Fibroblast of the aortic adventitia (primary cell): Measurements from ENCODE around the gene KMT2A. TPM values are rescaled to one million over a fixed set of nuclear protein-coding genes. Genes with fewer than 3 reads are reported as not detected.

Experiments used
- DNase-seq: peaks from one replicate; pipeline ENCODE4 v3.0.0-alpha.2; 2010; ENCODE audit warnings: low read depth
- H3K4me3 ChIP-seq: 2 replicates; pipeline ENCODE4 v1.5.1; 2011; ENCODE audit warnings: low read depth, mild to moderate bottlenecking, control low read depth, low read length, moderate library complexity
- CTCF ChIP-seq: IDR thresholded peaks from 2 replicates; pipeline ENCODE4 v1.5.1; 2011; ENCODE audit warnings: mild to moderate bottlenecking, low read length, control low read depth, inconsistent platforms; ENCODE audit not compliant: insufficient read depth
- total RNA-seq: library from RNA; depleted of rRNA; stranded (reverse); fragments of >200 nt; gene quantifications from 2 replicates; pipeline ENCODE4 v1.2.3, GENCODE V29; 2012; ENCODE audit warnings: low replicate concordance

KMT2A gene
- total RNA-seq, 1 donor: 49.8 TPM

DNA sequence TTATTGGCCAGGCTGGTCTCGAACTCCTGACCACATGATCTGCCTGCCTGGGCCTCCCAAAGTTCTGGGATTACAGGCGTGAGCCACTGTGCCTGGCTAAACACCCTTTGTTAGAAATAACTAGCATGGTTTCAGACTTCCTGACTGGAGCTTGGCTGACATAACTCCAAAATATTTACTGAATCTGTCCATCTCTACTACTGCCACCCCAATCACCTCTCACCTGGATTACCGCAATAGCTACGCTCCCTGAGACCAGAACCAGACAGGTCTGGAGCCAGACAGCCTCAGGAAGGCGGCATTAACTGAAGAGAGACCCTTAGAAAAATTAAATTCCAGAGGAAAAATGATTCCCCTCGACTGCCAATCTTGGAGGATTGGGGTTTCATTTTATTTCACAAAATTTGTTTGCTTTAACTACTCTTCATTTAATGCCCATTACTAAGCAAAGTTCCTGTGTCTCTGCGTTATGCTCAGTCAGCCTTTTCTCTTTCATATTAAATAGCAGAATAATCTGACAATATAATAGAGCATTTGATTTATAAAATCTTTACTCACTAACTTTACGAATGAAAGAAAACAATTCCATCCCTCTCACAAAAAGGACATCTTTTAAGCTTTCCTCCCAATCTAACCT, 107.8 kb downstream of the KMT2A start:
- no peak for TF ChIP-seq CTCF
- DNase-seq: no peak
- no peak overlapping the region for H3K4me3 ChIP-seq

- TF ChIP-seq CTCF: no peak
- no peak overlapping the region for H3K4me3 ChIP-seq
- DNase-seq: no peak
Measured at GRCh38 chr11:118544647-118545010, 108.3 kb downstream of the KMT2A start.

DNA sequence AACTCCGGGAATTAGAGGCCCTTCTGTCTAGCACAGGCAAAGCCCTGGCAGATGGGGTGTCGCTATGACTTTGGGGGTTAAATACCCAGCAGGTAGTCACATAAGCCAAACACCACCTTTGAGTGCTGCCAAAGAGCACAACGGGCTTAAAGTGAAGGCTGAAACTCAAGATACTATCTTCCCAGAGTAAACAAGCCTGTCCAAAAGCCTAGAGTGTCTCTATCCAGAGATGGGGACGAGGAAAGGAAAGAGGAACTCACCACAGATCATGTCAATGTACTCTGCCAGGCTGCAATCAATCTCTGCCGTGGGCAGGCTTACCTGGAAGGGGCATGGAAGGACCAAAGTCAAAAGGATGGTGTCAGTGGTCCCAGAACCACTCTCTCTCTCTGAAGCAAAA, 109.2 kb downstream of the KMT2A start:
- TF ChIP-seq CTCF: no peak
- no peak overlapping the region for H3K4me3 ChIP-seq
- no peak for DNase-seq

DNA sequence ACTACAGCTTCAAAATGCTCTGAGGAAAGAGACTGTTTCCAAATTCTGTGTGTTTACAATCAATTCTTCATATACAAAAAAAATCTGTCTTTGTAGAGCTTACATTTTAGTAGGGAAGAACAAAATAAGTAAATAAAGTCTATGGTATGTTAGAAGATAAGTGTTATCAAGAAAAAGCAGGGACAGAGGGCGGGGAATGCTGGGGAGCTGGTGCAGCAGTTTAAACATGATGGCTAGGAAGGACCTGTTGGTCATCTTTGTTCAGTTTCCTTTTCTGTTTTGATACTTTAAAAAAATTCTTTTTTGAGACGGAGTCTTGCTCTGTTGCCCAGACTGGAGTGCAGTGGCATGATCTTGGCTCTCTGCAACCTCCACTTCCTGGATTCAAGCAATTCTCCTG, 110.8 kb downstream of the KMT2A start:
- no peak for TF ChIP-seq CTCF
- no peak overlapping the region for H3K4me3 ChIP-seq
- DNase-seq: no peak

DNA sequence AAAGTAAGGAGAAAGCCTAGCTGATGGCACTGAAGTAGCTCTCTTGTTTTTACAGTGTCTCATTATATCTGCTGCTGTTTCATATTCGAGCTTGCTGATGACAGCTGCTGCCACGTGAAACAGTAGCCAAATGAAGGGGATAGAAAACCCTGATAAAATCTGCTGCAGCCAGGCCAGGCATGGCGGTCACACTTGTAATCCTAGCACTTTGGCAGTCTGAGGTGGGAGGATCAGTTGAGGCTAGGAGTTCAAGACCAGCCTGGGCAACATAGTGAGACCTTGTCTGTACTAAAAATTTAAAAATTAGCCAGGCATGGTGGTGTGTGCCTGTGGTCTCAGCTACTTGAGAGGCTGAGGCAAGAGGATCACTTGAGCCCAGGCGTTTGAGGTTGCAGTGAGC, 116.0 kb downstream of the KMT2A start:
- no peak overlapping the region for H3K4me3 ChIP-seq
- no peak for TF ChIP-seq CTCF

DNA sequence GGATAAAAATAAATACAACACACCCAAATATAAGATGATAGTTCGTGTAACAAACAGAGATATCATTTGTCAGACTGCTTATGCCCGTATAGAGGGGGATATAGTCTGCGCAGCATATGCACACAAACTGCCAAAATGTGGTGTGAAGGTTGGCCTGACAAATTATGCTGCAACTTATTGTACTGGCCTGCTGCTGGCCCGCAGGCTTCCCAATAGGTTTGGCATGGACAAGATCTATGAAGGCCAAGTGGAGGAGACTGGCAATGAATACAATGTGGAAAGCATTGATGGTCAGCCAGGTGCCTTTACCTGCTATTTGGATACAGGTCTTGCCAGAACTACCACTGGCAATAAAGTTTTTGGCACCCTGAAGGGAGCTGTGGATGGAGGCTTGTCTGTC, 124.5 kb downstream of the KMT2A start:
- DNase-seq: no peak
- no peak for TF ChIP-seq CTCF
- no peak overlapping the region for H3K4me3 ChIP-seq

More for the DNA sequence above, 116.0 kb downstream of the KMT2A start:
- DNase-seq: no peak

- H3K4me3 ChIP-seq: peak overlapping the region; percentile 79
- TF ChIP-seq CTCF: no peak
- peak; percentile 79 for DNase-seq
Measured at GRCh38 chr11:118565051-118565450, 128.8 kb downstream of the KMT2A start.
